Endothelial cell of umbilical vein (primary cell): ENCODE measurements around the gene HEATR3. TPM values are rescaled to one million over a fixed set of nuclear protein-coding genes. Genes with fewer than 3 reads are reported as not detected.

Experiments
- BruUV-seq: library from RNA; stranded (reverse); fragments of 400-500 nt; replicated peaks from 2 replicates; lab custom pipeline; 2021; lab: Mats Ljungman, UMichigan
- CTCF ChIA-PET: fragments of 300-600, 350-600 bp; sonication (Branson Sonifier 250); formaldehyde crosslinking; loops from one replicate; lab custom pipeline; 2021; ENCODE audit warnings: antibody characterized with exemption, inconsistent platforms; lab: Charles Lee
- POLR2A ChIA-PET: fragments of 300-600, 350-600 bp; sonication (Branson Sonifier 250); formaldehyde crosslinking; loops from one replicate; lab custom pipeline; 2021; ENCODE audit warnings: antibody characterized with exemption, inconsistent platforms; lab: Charles Lee
- DNase-seq: peaks from one replicate; pipeline ENCODE4 v3.0.0-alpha.2; 2011; ENCODE audit warnings: low read depth, low spot score
- FAIRE-seq: peaks from 2 replicates; lab custom pipeline; 2011; peaks lifted over from hg19 to GRCh38; lab: Jason Lieb, UNC
- H2AFZ ChIP-seq: 2 replicates; pipeline ENCODE4 v1.6.0; 2012; ENCODE audit warnings: low read depth, low read length, control low read depth, inconsistent platforms
- H3K27ac ChIP-seq: 2 replicates; pipeline ENCODE4 v1.5.1; 2011; ENCODE audit warnings: low read depth, mild to moderate bottlenecking, control low read depth, low read length, moderate library complexity; ENCODE audit not compliant: insufficient read depth
- H3K27me3 ChIP-seq, 2 experiments: 2 replicates each; pipeline versions ENCODE4 v1.6.0 to v1.6.1; 2011; ENCODE audit warnings: low read length in 2 of 2, mixed read lengths in 1 of 2; ENCODE audit not compliant: control insufficient read depth in 2 of 2, insufficient read depth in 2 of 2
- H3K36me3 ChIP-seq, 2 experiments: 2 replicates in 1 of 2; 3 replicates in 1 of 2; pipeline ENCODE4 v1.5.1; 2011; ENCODE audit warnings: low read length in 2 of 2, mild to moderate bottlenecking in 1 of 2, moderate library complexity in 1 of 2; ENCODE audit not compliant: control insufficient read depth in 2 of 2, insufficient read depth in 2 of 2; ENCODE audit errors: extremely low read depth in 1 of 2
- H3K4me1 ChIP-seq: 3 replicates; pipeline ENCODE4 v1.5.1; 2011; ENCODE audit warnings: mild to moderate bottlenecking, low read length; ENCODE audit not compliant: control insufficient read depth, insufficient read depth; ENCODE audit errors: extremely low read depth
- H3K4me2 ChIP-seq: 2 replicates; pipeline ENCODE4 v1.6.1; 2011; ENCODE audit warnings: low read length, control low read depth, mixed read lengths; ENCODE audit not compliant: insufficient read depth
- H3K4me3 ChIP-seq, 3 experiments: fragments of 200-600 bp in 1 of 3; sonication (generic), shearing (Covaris generic) in 1 of 3; replicated peaks in 1 of 3; 2 replicates each; pipeline ENCODE4 v1.5.1; 2011 to 2016; ENCODE audit warnings: control low read depth in 3 of 3, low read length in 3 of 3, mild to moderate bottlenecking in 2 of 3, inconsistent platforms in 1 of 3, low read depth in 1 of 3, moderate library complexity in 1 of 3; ENCODE audit not compliant: insufficient read depth in 1 of 3
- H3K79me2 ChIP-seq: 2 replicates; pipeline ENCODE4 v1.6.0; 2012; ENCODE audit warnings: low read length, inconsistent platforms; ENCODE audit not compliant: control insufficient read depth, insufficient read depth
- H3K9ac ChIP-seq: replicated peaks from 2 replicates; pipeline ENCODE3; 2011; ENCODE audit warnings: low read length, control low read depth; ENCODE audit not compliant: insufficient read depth; ENCODE audit errors: extremely low read depth
- H3K9me1 ChIP-seq: replicated peaks from 3 replicates; pipeline ENCODE4 v1.6.0; 2011; ENCODE audit warnings: mild to moderate bottlenecking, low read length; ENCODE audit not compliant: control insufficient read depth, insufficient read depth; ENCODE audit errors: extremely low read depth
- H3K9me3 ChIP-seq: replicated peaks from 2 replicates; pipeline ENCODE4 v1.5.1; 2012; ENCODE audit warnings: low read length, inconsistent platforms; ENCODE audit not compliant: control insufficient read depth, insufficient read depth
- H4K20me1 ChIP-seq: replicated peaks from 2 replicates; pipeline ENCODE3; 2011; ENCODE audit warnings: mild to moderate bottlenecking, low read length; ENCODE audit not compliant: control insufficient read depth, insufficient read depth; ENCODE audit errors: extremely low read depth
- EZH2 ChIP-seq: IDR thresholded peaks from 2 replicates; pipeline ENCODE4 v1.6.1; 2012; ENCODE audit warnings: borderline replicate concordance, low read depth, mild to moderate bottlenecking, moderate library complexity, low read length, inconsistent platforms; ENCODE audit not compliant: severe bottlenecking
- FOS ChIP-seq: IDR thresholded peaks from 2 replicates; pipeline ENCODE4 v1.6.1; 2011; ENCODE audit warnings: mild to moderate bottlenecking, low read length, moderate library complexity, borderline replicate concordance; ENCODE audit not compliant: insufficient read depth
- JUN ChIP-seq: IDR thresholded peaks from 2 replicates; pipeline ENCODE4 v1.6.1; 2011; ENCODE audit warnings: borderline replicate concordance, low read depth; ENCODE audit not compliant: insufficient read length, insufficient read depth
- MAX ChIP-seq: IDR thresholded peaks from 2 replicates; pipeline ENCODE4 v1.6.1; 2011; ENCODE audit not compliant: insufficient read depth, insufficient read length
- MYC ChIP-seq: IDR thresholded peaks from one replicate; pipeline ENCODE4 v1.6.1; 2011; ENCODE audit warnings: mild to moderate bottlenecking, low read depth, low read length
- POLR2A ChIP-seq: IDR thresholded peaks from 2 replicates; pipeline ENCODE4 v1.6.1; 2012; ENCODE audit warnings: low read depth, mild to moderate bottlenecking, control low read depth, low read length
- POLR2AphosphoS5 ChIP-seq: IDR thresholded peaks from 2 replicates; pipeline ENCODE4 v1.6.1; 2012; ENCODE audit warnings: low read depth, mild to moderate bottlenecking, control low read depth, low read length, moderate library complexity; ENCODE audit not compliant: insufficient read depth
- dilution Hi-C: fragments of 300-500 bp; cut with MboI; formaldehyde crosslinking; loops from one replicate; pipeline ENCODE4 v1.15.0; 2019; ENCODE audit warnings: low sequenced_read_pairs; ENCODE audit not compliant: extremely low pct_ligation_motif_present
- intact Hi-C: fragments of 100-400 bp; cut with micrococcal nuclease; formaldehyde crosslinking; loops from one replicate; pipeline ENCODE4 v1.10.0; 2022
- polyA plus RNA-seq, 4 experiments: library from polyadenylated mRNA; depleted of rRNA in 3 of 4; stranded (reverse) in 3 of 4; unstranded in 1 of 4; fragments of >200 nt; gene quantifications; 2 replicates each; pipeline versions ENCODE4 v1.2.1 to v1.2.3, GENCODE V29; 2011 to 2012; ENCODE audit warnings: missing spikeins in 1 of 4
- total RNA-seq: library from RNA; stranded (reverse); gene quantifications from 2 replicates; pipeline ENCODE4 v1.2.3, GENCODE V29; 2021
- TF ChIP-seq, protein P1 (sequence below), 2 donors: IDR thresholded peaks; 1 replicate in 1 of 2; 2 replicates in 1 of 2; pipeline ENCODE4 v1.5.1; 2011; ENCODE audit warnings: low read length in 2 of 2, mild to moderate bottlenecking in 2 of 2, moderate library complexity in 2 of 2, control low read depth in 1 of 2, inconsistent platforms in 1 of 2, low read depth in 1 of 2; ENCODE audit not compliant: insufficient read depth in 1 of 2; ENCODE audit errors: extremely low read depth in 1 of 2

The HEATR3 gene
- total and polyA plus RNA-seq, 2 donors (not counting 3 experiments of a cell fraction or from before 2014, with no cell fraction given) = 6.7 to 23.1 TPM

DNA sequence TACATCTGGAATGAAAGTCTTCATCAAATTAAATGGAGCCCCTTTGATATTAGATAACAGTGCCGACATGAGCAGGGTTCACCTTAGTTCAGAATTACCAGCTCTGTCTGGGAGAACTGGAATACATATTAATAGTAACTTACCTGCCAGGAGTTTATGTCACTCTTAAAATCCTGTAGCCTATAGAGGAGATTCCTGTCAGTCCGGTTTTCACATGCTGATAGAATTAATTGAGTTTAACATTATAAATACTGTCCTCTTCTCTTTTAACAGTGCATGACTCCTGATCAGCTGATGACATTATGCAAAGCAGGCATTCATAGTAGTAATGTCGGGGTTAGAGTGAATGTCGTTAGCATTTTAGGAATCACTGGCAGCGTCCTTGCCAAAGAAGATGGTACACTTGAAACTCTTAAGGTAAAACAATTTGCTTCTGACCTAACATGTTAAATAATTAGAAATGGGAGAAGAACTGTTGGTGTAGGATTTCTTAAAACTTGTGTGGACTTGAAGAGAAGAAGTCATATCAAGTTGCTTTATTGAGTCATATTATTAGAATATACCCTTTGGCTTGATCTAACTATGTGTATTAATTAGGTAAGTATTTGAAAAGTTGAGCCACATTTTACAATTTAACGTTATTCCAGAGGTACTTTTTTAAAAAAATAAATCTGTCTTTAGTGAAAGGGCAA is 34.3 kb downstream of the HEATR3 start:
- Histone ChIP-seq H3K27me3 (no peaks in the 10 kb centered on the region), H3K4me1 (no peaks in the 10 kb centered on the region), H3K27ac (no peak overlapping the region), H3K4me2 (no peak overlapping the region), H4K20me1 (no peaks in the 10 kb centered on the region), H3K79me2 (no peaks in the 10 kb centered on the region), H2AFZ (no peak overlapping the region), H3K9ac (no peak overlapping the region), H3K9me3 (no peaks in the 10 kb centered on the region), H3K4me3 (no peak overlapping the region), H3K36me3 (peaks cover 7 to 14% of the 10 kb centered on the region in 2 experiments), H3K9me1 (no peaks in the 10 kb centered on the region)
- no TSS peak for BruUV-seq
- dilution Hi-C loops (no loop called here), intact Hi-C loops (loop anchor here (10.0 kb wide), 1 partner anchor 235 kb away; no protein-coding TSS in a partner anchor)
- TF ChIP-seq FOS = no peak
- TF ChIP-seq MYC = no peak
- no peak for TF ChIP-seq POLR2AphosphoS5
- TF ChIP-seq EZH2 = no peak
- no peak for TF ChIP-seq JUN
- TF ChIP-seq, protein P1, sequence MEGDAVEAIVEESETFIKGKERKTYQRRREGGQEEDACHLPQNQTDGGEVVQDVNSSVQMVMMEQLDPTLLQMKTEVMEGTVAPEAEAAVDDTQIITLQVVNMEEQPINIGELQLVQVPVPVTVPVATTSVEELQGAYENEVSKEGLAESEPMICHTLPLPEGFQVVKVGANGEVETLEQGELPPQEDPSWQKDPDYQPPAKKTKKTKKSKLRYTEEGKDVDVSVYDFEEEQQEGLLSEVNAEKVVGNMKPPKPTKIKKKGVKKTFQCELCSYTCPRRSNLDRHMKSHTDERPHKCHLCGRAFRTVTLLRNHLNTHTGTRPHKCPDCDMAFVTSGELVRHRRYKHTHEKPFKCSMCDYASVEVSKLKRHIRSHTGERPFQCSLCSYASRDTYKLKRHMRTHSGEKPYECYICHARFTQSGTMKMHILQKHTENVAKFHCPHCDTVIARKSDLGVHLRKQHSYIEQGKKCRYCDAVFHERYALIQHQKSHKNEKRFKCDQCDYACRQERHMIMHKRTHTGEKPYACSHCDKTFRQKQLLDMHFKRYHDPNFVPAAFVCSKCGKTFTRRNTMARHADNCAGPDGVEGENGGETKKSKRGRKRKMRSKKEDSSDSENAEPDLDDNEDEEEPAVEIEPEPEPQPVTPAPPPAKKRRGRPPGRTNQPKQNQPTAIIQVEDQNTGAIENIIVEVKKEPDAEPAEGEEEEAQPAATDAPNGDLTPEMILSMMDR (IDR thresholded peaks at IDR 0.05; ENCODE audit: extremely low read depth in 1 of 2, insufficient read depth in 1 of 2, low read depth in 1 of 2, low read length in 2 of 2) = no peak
- TF ChIP-seq POLR2A = no peak
- TF ChIP-seq MAX = no peak
- no peak for DNase-seq
- no peak for FAIRE-seq
- CTCF ChIA-PET = interaction anchor here (1.7 kb wide), 1 partner anchor 111 kb away, joined by 5 read pairs; no protein-coding TSS in a partner anchor
- POLR2A ChIA-PET = no interaction called here
